Fibroblast of peridontal ligament (primary cell): ENCODE results near the gene C1orf21.
"Not testable (repeated sequence)": the region's sequence is repeated elsewhere in the genome, so short reads cannot be mapped to it uniquely, and the experiment has no call there.

Experiments
- DNase-seq: peaks from one replicate; pipeline ENCODE4 v3.0.0-alpha.2; 2010; ENCODE audit errors: extremely low read depth

The C1orf21 gene

GRCh38 chr1:184597650-184598357 lies 211.0 kb downstream of the C1orf21 start:
- DNase-seq = peak; percentile 35

- DNase-seq = no peak
Measured at GRCh38 chr1:184598403-184599193, 211.8 kb downstream of the C1orf21 start.

- no peak for DNase-seq
Measured at GRCh38 chr1:184604152-184604900, 217.5 kb downstream of the C1orf21 start.

GRCh38 chr1:184605941-184606340 lies 219.1 kb downstream of the C1orf21 start:
- DNase-seq = no peak

- DNase-seq = no peak
Measured at GRCh38 chr1:184606786-184607185, 220.0 kb downstream of the C1orf21 start.

- no peak for DNase-seq
Measured at GRCh38 chr1:184608581-184608980, 221.8 kb downstream of the C1orf21 start.

GRCh38 chr1:184608990-184609389 lies 222.2 kb downstream of the C1orf21 start:
- no peak for DNase-seq

- no peak for DNase-seq
Measured at GRCh38 chr1:184610876-184611595, 224.2 kb downstream of the C1orf21 start.

GRCh38 chr1:184612229-184612628 lies 225.4 kb downstream of the C1orf21 start:
- not testable (repeated sequence) for DNase-seq

GRCh38 chr1:184614667-184615066 lies 227.8 kb downstream of the C1orf21 start:
- DNase-seq = no peak

GRCh38 chr1:184615301-184615700 lies 228.5 kb downstream of the C1orf21 start:
- no peak for DNase-seq

GRCh38 chr1:184616504-184616903 lies 229.7 kb downstream of the C1orf21 start:
- no peak for DNase-seq

- DNase-seq = no peak
Measured at GRCh38 chr1:184617433-184618029, 230.7 kb downstream of the C1orf21 start.

GRCh38 chr1:184618851-184619250 lies 232.0 kb downstream of the C1orf21 start:
- DNase-seq = no peak

GRCh38 chr1:184620469-184620868 lies 233.6 kb downstream of the C1orf21 start:
- no peak for DNase-seq

GRCh38 chr1:184621260-184621659 lies 234.4 kb downstream of the C1orf21 start:
- peak; percentile 93 for DNase-seq

GRCh38 chr1:184622136-184622823 lies 235.5 kb downstream of the C1orf21 start:
- DNase-seq = peak; percentile 95

- DNase-seq = no peak
Measured at GRCh38 chr1:184623404-184623803, 236.6 kb downstream of the C1orf21 start.

GRCh38 chr1:184624051-184624450 lies 237.2 kb downstream of the C1orf21 start:
- DNase-seq = peak; percentile 19

GRCh38 chr1:184624626-184625025 lies 237.8 kb downstream of the C1orf21 start:
- DNase-seq = no peak

GRCh38 chr1:184625271-184625670 lies 238.4 kb downstream of the C1orf21 start:
- no peak for DNase-seq
